ENCODE data around the gene FOXL1.

Gene FOXL1

GRCh38 chr16:86608301-86608747, 30.0 kb downstream of the FOXL1 start:
- DNase-seq, result no peak

- DNase-seq, result no peak
Measured at GRCh38 chr16:86609115-86609514, 30.8 kb downstream of the FOXL1 start.

DNA sequence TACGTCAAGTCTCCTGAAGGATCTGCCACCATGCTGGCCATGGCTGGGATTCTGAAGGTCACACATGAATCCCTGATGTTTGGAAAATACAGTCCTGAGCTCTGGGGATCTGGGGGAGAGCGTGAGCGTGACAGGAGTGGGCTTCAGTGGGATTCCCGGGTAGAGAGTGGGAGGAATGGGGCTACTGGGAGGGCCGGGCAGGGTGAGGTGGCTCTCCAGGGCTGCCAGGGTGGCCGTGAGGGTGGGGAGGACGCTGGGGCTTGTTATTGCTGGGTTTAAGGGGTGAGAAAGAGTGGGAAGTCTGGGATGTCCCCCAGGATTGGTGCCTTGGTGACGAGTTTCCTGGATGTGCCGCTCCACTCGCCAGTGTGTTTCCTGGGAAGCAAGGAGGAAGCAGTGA, 31.3 kb downstream of the FOXL1 start:
- no peak for DNase-seq

- no peak for DNase-seq
Measured at GRCh38 chr16:86610779-86611524, 32.6 kb downstream of the FOXL1 start.

- DNase-seq, result no peak
Measured at GRCh38 chr16:86611525-86611855, 33.1 kb downstream of the FOXL1 start.

DNA sequence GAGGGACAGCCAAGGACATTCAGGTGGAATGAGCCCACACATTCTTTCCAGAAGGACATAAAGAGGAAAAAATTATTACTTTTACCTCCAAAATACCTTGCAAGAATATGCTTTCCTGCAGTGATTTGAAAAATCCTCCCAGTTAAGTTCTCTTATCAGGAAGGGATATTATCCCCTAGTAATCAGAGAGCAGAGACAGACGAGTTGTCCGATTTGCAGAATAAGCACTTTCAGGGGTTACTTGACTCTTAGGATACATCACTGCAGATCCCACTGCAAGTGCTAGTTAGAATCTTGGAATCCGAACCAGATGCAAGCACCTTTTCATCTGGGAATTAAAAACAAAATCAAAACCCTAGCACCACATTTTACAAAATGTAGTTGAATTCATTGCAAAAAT, 33.6 kb downstream of the FOXL1 start:
- DNase-seq, result no peak

DNA sequence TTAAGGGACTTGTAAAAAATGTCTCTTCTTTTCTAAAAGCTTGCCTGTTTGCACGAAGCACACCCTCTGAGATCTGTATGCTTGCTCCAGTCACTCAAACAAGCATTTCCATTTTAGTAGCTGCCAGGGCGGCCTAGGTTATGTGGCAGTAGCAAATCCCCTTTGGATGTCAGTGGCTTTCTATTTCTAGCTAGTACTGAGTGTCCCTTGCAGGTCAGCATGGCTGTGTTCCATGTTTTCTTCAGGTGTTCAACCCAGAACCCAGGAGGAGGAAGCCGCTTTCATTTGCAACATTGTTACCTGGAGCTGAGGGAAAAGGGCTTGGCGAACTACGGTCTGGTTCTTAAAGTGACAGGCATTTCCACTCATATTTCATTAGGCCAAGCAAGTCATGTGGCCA, 36.4 kb downstream of the FOXL1 start:
- no peak for DNase-seq

DNA sequence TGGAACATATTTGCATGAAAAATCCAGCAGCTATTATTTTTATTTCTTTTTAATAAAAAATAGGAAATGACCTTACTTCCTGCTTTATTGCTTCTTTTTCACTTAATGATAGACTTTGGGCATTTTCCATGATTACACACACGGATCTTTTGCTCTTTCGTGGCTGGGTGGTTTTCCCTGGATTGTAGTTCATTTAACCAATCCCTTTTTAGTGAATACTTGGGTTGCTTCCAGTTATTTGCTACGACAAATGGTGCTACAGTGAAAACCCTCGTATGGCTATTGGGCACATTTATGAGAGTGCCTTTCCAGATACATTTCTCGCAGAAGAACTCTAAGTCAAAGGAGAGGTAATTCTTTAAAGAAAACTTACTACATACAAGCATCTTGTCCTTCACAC, 38.6 kb downstream of the FOXL1 start:
- DNase-seq, result no peak

DNA sequence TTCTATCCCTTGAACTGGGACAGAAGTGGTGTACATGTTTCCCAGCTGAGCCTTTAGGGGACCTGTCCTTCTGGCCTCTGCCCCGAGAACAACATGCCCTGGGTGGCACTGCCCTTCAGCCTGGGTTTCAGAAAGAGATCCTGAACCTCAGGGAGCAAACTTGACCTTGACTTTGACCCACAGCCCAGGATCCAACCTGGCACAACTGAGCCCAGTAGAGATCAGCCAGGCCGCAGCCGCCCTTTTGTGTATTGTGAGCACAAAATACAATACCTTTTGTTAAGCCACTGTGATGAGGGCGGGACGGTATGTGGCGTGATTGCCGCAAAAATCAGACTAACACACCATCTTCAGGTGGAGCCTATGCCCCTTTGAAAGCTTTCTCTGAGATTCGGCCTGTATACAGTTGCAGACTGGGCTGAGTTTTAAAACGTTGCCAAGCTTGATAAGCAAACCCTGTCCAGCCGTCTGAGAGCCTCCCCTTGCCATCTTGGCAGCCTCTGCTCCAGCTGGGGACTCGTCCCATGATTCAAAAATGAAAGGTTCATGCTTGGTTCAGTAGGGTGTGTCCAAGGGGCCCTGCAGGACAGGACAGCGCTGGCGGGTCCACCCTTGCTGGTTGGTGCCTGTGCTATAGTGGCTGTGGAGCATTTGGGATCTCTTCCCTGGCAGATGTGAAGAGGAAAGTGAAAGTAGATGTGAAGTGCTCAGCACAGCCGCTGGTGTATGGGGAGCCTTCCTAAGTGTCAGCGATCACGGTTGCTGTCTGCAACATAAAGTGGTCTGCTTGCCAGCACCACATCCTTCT, 40.3 kb downstream of the FOXL1 start:
- no peak for DNase-seq

DNA sequence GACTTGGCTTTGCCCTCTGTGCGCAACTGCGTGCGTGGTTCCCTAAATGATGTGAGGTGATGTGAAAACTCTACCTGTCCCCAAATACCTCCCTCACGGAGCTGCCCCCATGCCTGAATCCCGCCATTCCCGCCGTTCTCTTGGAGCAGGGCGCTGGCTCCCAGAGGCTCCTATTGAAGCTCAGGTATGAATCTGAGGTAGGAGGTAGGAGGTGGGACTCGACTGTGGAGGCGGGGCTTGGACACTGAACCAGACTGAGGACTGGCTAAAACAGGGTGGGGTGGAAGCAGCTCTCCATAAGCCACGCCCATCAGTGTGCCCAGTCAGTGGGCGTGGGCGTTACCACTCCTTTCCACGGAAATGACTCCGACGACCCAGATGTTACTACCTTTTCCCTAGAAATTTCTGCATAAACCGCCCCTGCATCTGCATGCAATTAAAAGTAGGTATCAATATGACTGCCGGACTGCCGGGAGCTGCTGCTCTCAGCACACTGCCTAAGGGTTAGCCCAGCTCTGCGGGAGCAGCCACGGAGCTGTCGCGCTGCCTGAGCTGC, 41.0 kb downstream of the FOXL1 start:
- DNase-seq, result no peak

GRCh38 chr16:86620184-86620583, 41.8 kb downstream of the FOXL1 start:
- no peak for DNase-seq

- DNase-seq, result no peak
Measured at GRCh38 chr16:86621966-86622365, 43.6 kb downstream of the FOXL1 start.

GRCh38 chr16:86622700-86623615, 44.6 kb downstream of the FOXL1 start:
- no peak for DNase-seq

GRCh38 chr16:86625029-86625428, 46.7 kb downstream of the FOXL1 start:
- no peak for DNase-seq

- no peak for DNase-seq
Measured at GRCh38 chr16:86625821-86626220, 47.5 kb downstream of the FOXL1 start.

GRCh38 chr16:86626284-86626683, 47.9 kb downstream of the FOXL1 start:
- no peak for DNase-seq

DNA sequence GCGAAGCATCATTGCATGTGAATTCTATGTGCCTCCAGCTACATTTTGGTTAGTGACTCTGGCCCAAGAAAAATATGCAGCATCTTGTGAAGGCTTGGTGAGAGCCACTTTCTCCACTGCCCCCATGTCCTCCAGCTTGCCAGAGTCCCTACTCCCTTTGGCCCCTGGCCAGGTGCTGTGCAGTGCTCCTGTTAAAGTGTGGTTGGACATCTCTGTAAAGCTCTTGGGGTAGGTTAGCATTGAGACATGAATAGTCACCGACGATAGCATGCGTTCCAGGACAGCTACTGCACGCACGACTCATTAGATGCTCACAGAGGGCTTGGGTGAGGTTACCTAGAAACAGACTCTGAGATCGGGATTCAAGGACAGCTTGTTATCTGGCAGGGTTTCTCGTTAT, 48.6 kb downstream of the FOXL1 start:
- DNase-seq, result no peak

- no peak for DNase-seq
Measured at GRCh38 chr16:86628614-86629013, 50.3 kb downstream of the FOXL1 start.

DNA sequence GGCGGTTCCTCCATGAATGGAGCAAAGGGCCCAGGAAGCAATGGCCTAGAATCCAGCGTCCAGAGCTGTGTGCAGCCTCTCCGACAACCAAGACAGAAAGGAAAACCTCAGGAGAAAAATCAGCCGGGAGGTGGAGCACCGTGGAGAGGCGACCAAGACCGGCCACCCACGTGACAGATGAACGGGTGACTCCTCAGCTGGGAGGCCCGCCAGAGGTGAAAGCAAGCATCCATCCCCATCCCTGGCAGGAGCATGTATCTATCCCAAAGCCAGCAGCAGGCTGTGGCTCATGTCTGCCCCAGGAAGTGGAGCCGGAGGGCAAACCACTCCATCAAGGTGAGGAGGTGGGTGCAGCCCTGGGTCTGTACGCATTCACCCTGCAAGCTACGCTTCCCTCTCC, 52.1 kb downstream of the FOXL1 start:
- no peak for DNase-seq

DNA sequence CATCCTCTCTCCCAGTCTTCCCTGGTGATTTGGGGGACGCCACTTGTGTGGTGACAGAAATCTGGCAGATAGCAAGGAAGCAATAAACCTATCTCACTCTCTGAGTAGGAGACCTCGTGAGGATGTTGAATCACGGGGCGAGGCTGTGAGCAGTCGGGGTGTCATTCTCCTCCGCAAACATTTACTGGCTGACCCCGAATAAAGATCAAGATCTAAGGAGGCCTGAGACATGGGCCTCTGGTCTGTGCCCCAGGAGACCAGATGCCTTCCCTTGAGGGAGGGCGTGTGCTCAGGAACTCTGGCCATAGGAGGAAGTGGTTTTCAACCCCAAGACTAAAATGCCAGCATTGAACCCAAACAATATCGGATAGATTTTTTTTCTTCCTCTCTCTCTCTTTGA, 53.1 kb downstream of the FOXL1 start:
- DNase-seq, result no peak
